Neural cell (in vitro differentiated cells): ENCODE data around the gene TMEM201. TPM values are rescaled to one million over a fixed set of nuclear protein-coding genes. Genes with fewer than 3 reads are reported as not detected.

Source experiments
- H2AFZ ChIP-seq: fragments of 200-600, 300-800 bp; sonication (generic), shearing (Covaris generic); 2 replicates; pipeline ENCODE4 v1.6.0; 2014; ENCODE audit warnings: low read depth, mild to moderate bottlenecking, antibody characterized with exemption, low read length, moderate library complexity
- H3F3A ChIP-seq: fragments of 200-600 bp; shearing (Covaris generic); 2 replicates; pipeline ENCODE4 v1.6.1; 2016; ENCODE audit warnings: mild to moderate bottlenecking, moderate library complexity, mixed read lengths, antibody characterized with exemption, low read length; ENCODE audit not compliant: insufficient read depth, poor library complexity, severe bottlenecking
- H3K27ac ChIP-seq: fragments of 200-600, 300-800 bp; sonication (generic), shearing (Covaris generic); 2 replicates; pipeline ENCODE4 v1.5.1; 2014; ENCODE audit warnings: mild to moderate bottlenecking, low read length, moderate library complexity
- H3K27me3 ChIP-seq: fragments of 300-800, 200-600 bp; sonication (generic), shearing (Covaris generic); 2 replicates; pipeline ENCODE4 v1.6.0; 2014; ENCODE audit warnings: mild to moderate bottlenecking, low read depth, low read length, moderate library complexity; ENCODE audit not compliant: insufficient read depth
- H3K36me3 ChIP-seq: fragments of 300-800, 200-600 bp; sonication (generic), shearing (Covaris generic); 2 replicates; pipeline ENCODE4 v1.5.1; 2014; ENCODE audit warnings: mild to moderate bottlenecking, antibody characterized with exemption, low read length, moderate library complexity; ENCODE audit not compliant: insufficient read depth
- H3K4me2 ChIP-seq: fragments of 300-800, 200-600 bp; sonication (generic), shearing (Covaris generic); 2 replicates; pipeline ENCODE4 v1.6.0; 2014; ENCODE audit warnings: mild to moderate bottlenecking, low read length
- H3K4me3 ChIP-seq: fragments of 300-800, 200-600 bp; sonication (generic), shearing (Covaris generic); 2 replicates; pipeline ENCODE4 v1.5.1; 2014; ENCODE audit warnings: mild to moderate bottlenecking, low read length, moderate library complexity
- H3K79me2 ChIP-seq: fragments of 200-600 bp; shearing (Covaris generic); replicated peaks from 2 replicates; pipeline ENCODE4 v1.6.0; 2014; ENCODE audit warnings: mild to moderate bottlenecking, low read length, moderate library complexity; ENCODE audit not compliant: insufficient read depth
- H3K9ac ChIP-seq: fragments of 300-800, 200-600 bp; sonication (generic), shearing (Covaris generic); 2 replicates; pipeline ENCODE4 v1.6.1; 2016; ENCODE audit warnings: mild to moderate bottlenecking, low read length, mixed read lengths
- H3K9me2 ChIP-seq: fragments of 200-600 bp; shearing (Covaris generic); 2 replicates; pipeline ENCODE4 v1.6.1; 2016; ENCODE audit warnings: mild to moderate bottlenecking, low read length, mixed read lengths; ENCODE audit not compliant: insufficient read depth
- H3K9me3 ChIP-seq: fragments of 200-600, 300-800 bp; sonication (generic), shearing (Covaris generic); 2 replicates; pipeline ENCODE4 v1.6.1; 2016; ENCODE audit warnings: mild to moderate bottlenecking, mixed run types, low read length, moderate library complexity, mixed read lengths
- H4K20me1 ChIP-seq: fragments of 200-600 bp; shearing (Covaris generic); 2 replicates; pipeline ENCODE4 v1.6.1; 2016; ENCODE audit warnings: mild to moderate bottlenecking, mixed run types; ENCODE audit not compliant: insufficient read depth
- EP300 ChIP-seq: fragments of 450-650 bp; conservative IDR thresholded peaks from 2 replicates; pipeline ENCODE4 v1.6.1; 2014; ENCODE audit warnings: antibody characterized with exemption, mild to moderate bottlenecking, moderate library complexity; ENCODE audit not compliant: poor library complexity, severe bottlenecking
- EZH2 ChIP-seq: fragments of 200-600, 300-800 bp; shearing (Covaris generic), sonication (generic); IDR thresholded peaks from 2 replicates; pipeline ENCODE4 v1.6.1; 2014; ENCODE audit warnings: antibody characterized with exemption, low read length, borderline replicate concordance, mild to moderate bottlenecking; ENCODE audit not compliant: insufficient read depth, poor library complexity, severe bottlenecking
- MXI1 ChIP-seq: fragments of 450-650 bp; conservative IDR thresholded peaks from 2 replicates; pipeline ENCODE4 v1.6.1; 2014; ENCODE audit warnings: antibody characterized with exemption, mild to moderate bottlenecking; ENCODE audit not compliant: poor library complexity, severe bottlenecking
- POLR2AphosphoS5 ChIP-seq: IDR thresholded peaks from 2 replicates; pipeline ENCODE4 v1.6.1; 2012
- RAD21 ChIP-seq: fragments of 450-650 bp; conservative IDR thresholded peaks from 2 replicates; pipeline ENCODE4 v1.6.1; 2014; ENCODE audit warnings: antibody characterized with exemption, mild to moderate bottlenecking, moderate library complexity
- SMC3 ChIP-seq: fragments of 450-650 bp; conservative IDR thresholded peaks from 2 replicates; pipeline ENCODE4 v1.6.1; 2014; ENCODE audit warnings: antibody characterized with exemption, mild to moderate bottlenecking, moderate library complexity; ENCODE audit not compliant: poor library complexity
- TAF1 ChIP-seq: IDR thresholded peaks from 2 replicates; pipeline ENCODE4 v1.6.1; 2012; ENCODE audit warnings: low read depth
- polyA plus RNA-seq: library from polyadenylated mRNA; depleted of rRNA; stranded (reverse); fragments of >200 nt; gene quantifications from 2 replicates; pipeline ENCODE4 v1.2.3, GENCODE V29; 2014
- TF ChIP-seq, protein P1 (sequence below): fragments of 450-650 bp; IDR thresholded peaks from 2 replicates; pipeline ENCODE4 v1.5.1; 2014; ENCODE audit warnings: antibody characterized with exemption, mild to moderate bottlenecking, moderate library complexity; ENCODE audit not compliant: poor library complexity, severe bottlenecking
- TF ChIP-seq, protein P2 (sequence below): IDR thresholded peaks from 2 replicates; pipeline ENCODE4 v1.6.1; 2012; ENCODE audit warnings: borderline replicate concordance

TMEM201 gene
- polyA plus RNA-seq, 1 donor from 2014 or later: 7.3 TPM

DNA sequence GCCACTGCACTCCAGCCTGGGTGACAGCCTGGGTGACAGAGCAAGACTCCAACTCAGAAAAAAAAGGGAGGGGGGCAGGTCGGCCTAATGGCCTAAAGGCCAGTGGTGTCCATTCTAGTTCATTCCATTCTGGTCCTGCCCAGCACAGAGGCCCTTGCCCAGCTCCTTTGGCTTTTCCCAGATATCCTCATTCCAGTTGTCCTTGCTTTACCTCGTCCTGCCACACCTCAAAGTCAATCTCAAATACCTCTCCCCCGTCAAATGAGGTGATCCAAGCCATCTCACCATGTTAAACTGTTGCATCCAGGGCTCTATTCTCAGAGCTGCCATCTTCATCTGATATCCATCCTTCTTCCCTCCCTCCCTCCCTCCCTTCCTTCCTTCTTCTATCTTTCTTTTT lies 42.9 kb downstream of the TMEM201 start:
- no peak overlapping the region for H3K4me2 ChIP-seq
- no peak overlapping the region for H3K9ac ChIP-seq
- H3K27me3 ChIP-seq: no peaks in the 10 kb centered on the region
- TF ChIP-seq, protein P1, sequence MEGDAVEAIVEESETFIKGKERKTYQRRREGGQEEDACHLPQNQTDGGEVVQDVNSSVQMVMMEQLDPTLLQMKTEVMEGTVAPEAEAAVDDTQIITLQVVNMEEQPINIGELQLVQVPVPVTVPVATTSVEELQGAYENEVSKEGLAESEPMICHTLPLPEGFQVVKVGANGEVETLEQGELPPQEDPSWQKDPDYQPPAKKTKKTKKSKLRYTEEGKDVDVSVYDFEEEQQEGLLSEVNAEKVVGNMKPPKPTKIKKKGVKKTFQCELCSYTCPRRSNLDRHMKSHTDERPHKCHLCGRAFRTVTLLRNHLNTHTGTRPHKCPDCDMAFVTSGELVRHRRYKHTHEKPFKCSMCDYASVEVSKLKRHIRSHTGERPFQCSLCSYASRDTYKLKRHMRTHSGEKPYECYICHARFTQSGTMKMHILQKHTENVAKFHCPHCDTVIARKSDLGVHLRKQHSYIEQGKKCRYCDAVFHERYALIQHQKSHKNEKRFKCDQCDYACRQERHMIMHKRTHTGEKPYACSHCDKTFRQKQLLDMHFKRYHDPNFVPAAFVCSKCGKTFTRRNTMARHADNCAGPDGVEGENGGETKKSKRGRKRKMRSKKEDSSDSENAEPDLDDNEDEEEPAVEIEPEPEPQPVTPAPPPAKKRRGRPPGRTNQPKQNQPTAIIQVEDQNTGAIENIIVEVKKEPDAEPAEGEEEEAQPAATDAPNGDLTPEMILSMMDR: no peak
- TF ChIP-seq EP300 (no peak), SMC3 (no peak), RAD21 (no peak), POLR2AphosphoS5 (no peak)
- H3K4me3 ChIP-seq: no peak overlapping the region
- H3F3A ChIP-seq: no peaks in the 10 kb centered on the region
- no peak overlapping the region for H2AFZ ChIP-seq
- H3K9me2 ChIP-seq: no peaks in the 10 kb centered on the region
- no peaks in the 10 kb centered on the region for H3K79me2 ChIP-seq
- no peak overlapping the region for H3K27ac ChIP-seq
- H3K36me3 ChIP-seq: no peaks in the 10 kb centered on the region
- H4K20me1 ChIP-seq: no peaks in the 10 kb centered on the region
- H3K9me3 ChIP-seq: no peaks in the 10 kb centered on the region

DNA sequence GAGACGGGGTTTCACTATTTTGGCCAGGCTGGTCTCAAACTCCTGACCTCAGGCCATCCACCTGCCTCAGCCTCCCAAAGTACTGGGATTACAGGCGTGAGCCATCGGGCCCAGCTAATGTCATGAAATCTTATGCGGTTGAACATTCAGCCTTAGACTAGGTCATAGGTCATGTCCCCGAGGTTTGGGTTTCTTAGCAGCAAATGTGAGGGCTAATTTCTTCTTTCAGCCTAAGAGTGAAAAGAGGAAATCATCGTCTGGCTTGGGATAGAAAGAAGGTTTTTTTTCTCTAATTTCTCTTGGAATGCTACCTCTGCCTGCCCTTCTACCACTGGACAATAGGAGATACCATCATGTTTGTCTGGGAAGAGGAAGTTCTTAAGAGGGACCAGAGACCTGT lies 44.8 kb downstream of the TMEM201 start:
- Histone ChIP-seq H2AFZ (no peak overlapping the region), H3K79me2 (no peaks in the 10 kb centered on the region), H3K36me3 (no peaks in the 10 kb centered on the region), H3K27ac (no peak overlapping the region), H4K20me1 (no peaks in the 10 kb centered on the region), H3K9me2 (no peaks in the 10 kb centered on the region), H3K9me3 (no peaks in the 10 kb centered on the region), H3K27me3 (no peaks in the 10 kb centered on the region), H3K4me3 (no peak overlapping the region), H3F3A (no peaks in the 10 kb centered on the region), H3K4me2 (no peak overlapping the region), H3K9ac (no peak overlapping the region)
- TF ChIP-seq POLR2AphosphoS5 (no peak), TAF1 (no peak), SMC3 (no peak), EP300 (no peak), RAD21 (no peak)
- TF ChIP-seq, protein P1: no peak

DNA sequence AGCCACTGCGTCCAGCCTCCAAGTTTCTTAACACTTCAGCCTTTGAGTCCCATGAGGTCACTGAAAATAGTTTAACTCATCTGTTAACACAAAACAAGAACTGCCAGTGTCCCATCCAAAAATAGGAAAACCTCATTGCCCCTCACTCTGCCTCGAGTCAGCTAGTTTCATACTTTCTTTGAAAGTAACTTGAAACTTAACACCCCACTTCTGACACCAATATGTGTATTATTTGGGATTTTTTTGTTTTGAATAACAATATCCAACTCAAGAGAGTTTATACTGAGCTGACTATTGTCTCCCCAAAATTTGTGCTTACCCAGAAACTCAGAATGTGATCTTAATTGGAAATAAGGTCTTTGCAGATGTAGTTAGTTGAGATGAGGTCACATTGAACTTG lies 45.9 kb downstream of the TMEM201 start:
- no peaks in the 10 kb centered on the region for H3K9me3 ChIP-seq
- no peaks in the 10 kb centered on the region for H3K79me2 ChIP-seq
- no peaks in the 10 kb centered on the region for H3F3A ChIP-seq
- no peak overlapping the region for H3K4me3 ChIP-seq
- no peak overlapping the region for H3K4me2 ChIP-seq
- no peaks in the 10 kb centered on the region for H3K36me3 ChIP-seq
- TF ChIP-seq MXI1: no peak
- TF ChIP-seq, protein P2, sequence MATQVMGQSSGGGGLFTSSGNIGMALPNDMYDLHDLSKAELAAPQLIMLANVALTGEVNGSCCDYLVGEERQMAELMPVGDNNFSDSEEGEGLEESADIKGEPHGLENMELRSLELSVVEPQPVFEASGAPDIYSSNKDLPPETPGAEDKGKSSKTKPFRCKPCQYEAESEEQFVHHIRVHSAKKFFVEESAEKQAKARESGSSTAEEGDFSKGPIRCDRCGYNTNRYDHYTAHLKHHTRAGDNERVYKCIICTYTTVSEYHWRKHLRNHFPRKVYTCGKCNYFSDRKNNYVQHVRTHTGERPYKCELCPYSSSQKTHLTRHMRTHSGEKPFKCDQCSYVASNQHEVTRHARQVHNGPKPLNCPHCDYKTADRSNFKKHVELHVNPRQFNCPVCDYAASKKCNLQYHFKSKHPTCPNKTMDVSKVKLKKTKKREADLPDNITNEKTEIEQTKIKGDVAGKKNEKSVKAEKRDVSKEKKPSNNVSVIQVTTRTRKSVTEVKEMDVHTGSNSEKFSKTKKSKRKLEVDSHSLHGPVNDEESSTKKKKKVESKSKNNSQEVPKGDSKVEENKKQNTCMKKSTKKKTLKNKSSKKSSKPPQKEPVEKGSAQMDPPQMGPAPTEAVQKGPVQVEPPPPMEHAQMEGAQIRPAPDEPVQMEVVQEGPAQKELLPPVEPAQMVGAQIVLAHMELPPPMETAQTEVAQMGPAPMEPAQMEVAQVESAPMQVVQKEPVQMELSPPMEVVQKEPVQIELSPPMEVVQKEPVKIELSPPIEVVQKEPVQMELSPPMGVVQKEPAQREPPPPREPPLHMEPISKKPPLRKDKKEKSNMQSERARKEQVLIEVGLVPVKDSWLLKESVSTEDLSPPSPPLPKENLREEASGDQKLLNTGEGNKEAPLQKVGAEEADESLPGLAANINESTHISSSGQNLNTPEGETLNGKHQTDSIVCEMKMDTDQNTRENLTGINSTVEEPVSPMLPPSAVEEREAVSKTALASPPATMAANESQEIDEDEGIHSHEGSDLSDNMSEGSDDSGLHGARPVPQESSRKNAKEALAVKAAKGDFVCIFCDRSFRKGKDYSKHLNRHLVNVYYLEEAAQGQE: no peak
- no peak for TF ChIP-seq POLR2AphosphoS5
- TF ChIP-seq RAD21: no peak
- no peak for TF ChIP-seq SMC3
- no peak for TF ChIP-seq EP300
- TF ChIP-seq TAF1: no peak
- TF ChIP-seq EZH2: no peak
- TF ChIP-seq, protein P1: no peak
- no peaks in the 10 kb centered on the region for H3K27me3 ChIP-seq
- no peak overlapping the region for H2AFZ ChIP-seq
- no peak overlapping the region for H3K9ac ChIP-seq
- no peaks in the 10 kb centered on the region for H4K20me1 ChIP-seq
- H3K27ac ChIP-seq: no peak overlapping the region
- no peaks in the 10 kb centered on the region for H3K9me2 ChIP-seq
